ENCODE data around the gene TECPR2. TPM values are rescaled to one million over a fixed set of nuclear protein-coding genes. Genes with fewer than 3 reads are reported as not detected.

TECPR2 gene
- total and polyA plus RNA-seq, 2 of the 13 experiments (the other 11 are each of a cell fraction or from before 2014, with no cell fraction given), result 3.5 to 5.7 TPM

DNA sequence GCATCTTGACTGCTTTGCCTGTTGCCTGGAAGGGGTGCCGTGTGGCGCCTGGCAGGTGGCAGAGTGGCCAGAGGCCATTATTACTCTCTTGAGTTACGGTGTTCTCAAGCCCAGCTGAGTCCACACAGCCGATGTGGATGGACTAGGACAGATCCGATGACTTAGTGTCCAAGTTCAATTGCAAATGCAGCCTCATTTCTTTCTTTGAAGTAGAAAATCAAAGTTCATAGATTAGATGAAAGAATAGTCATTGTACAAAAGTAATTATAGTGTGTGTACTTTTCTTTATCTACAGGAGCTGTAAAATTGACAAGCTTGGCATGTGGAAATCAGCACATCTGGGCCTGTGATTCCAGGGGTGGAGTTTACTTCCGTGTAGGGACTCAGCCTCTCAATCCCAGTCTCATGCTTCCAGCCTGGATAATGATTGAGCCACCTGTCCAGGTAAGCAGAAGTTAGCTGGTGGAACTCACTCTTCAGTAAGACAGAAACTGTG lies 102.2 kb downstream of the TECPR2 start:
- peak; percentile 92 for ATAC-seq
- FAIRE-seq, result peak; percentile 57
- POLR2A ChIA-PET, result interaction anchor here (1.1 kb wide), 2 partner anchors 12 to 17 kb away, joined by 3 read pairs; no protein-coding TSS in a partner anchor
- in situ Hi-C loops (cut with HindIII; ENCODE audit: extremely low pct_ligation_motif_present, low pct_unique_long_range_greater_than_20kb), result no loop called here
- Histone ChIP-seq H3K79me2 (ENCODE audit: insufficient read depth, low read length) (no peaks in the 10 kb centered on the region), H4K20me1 (ENCODE audit: insufficient read depth, low read length) (no peaks in the 10 kb centered on the region), H3K4me3 (replicated peaks in 1 of 3; ENCODE audit: insufficient read depth in 1 of 3, low read depth in 2 of 3, low read length in 3 of 3) (no peak overlapping the region), H3K9me3 (ENCODE audit: low read length) (no peaks in the 10 kb centered on the region), H2AFZ (ENCODE audit: low read length) (no peak overlapping the region), H3K36me3 (replicated peaks in 1 of 2; ENCODE audit: control insufficient read depth in 1 of 2, insufficient read depth in 2 of 2, low read length in 2 of 2) (peaks cover 3 to 5% of the 10 kb centered on the region in 2 experiments; a peak in 2 of 5 replicates), H3K27me3 (ENCODE audit: control insufficient read depth in 1 of 2, insufficient read depth in 2 of 2, low read length in 2 of 2) (no peaks in the 10 kb centered on the region), H3K27ac (ENCODE audit: extremely low read length, insufficient read depth, low read length) (peak overlapping the region; percentile 17), H3K4me2 (ENCODE audit: low read depth, low read length) (0 out of 2 replicates have a peak overlapping the region, but pooled peaks have one; percentile 11), H3K4me1 (ENCODE audit: insufficient read depth, low read length) (peaks cover 22% of the 10 kb centered on the region), H3K9ac (ENCODE audit: insufficient read depth, low read depth, low read length) (no peak overlapping the region)
- intact Hi-C loops (cut with micrococcal nuclease; ENCODE audit: unreplicated experiment), result no loop called here
- WGBS (ENCODE audit: low lambda C conversion rate), result 4% methylated on average over 4 of the region's 6 CpGs
- DNase-seq (ENCODE audit: low spot score), result peak; percentile 78
- no TSS peak for BruUV-seq (replicated peaks)
- CTCF ChIA-PET (ENCODE audit: low intra/inter-chr PET ratio, low total read pairs), result no interaction called here
- TF ChIP-seq KLF9 (CRISPR knock-in tag; IDR thresholded peaks at IDR 0.05; ENCODE audit: low read depth) (no peak), ZNF570 (CRISPR knock-in tag; IDR thresholded peaks at IDR 0.05; ENCODE audit: borderline replicate concordance) (no peak), HDAC2 (CRISPR knock-in tag; IDR thresholded peaks at IDR 0.05) (peak; percentile 21; the same call in 1 of the 2 replicates), NFE2L2 (IDR thresholded peaks at IDR 0.05; ENCODE audit: low read length) (no peak), ZNF350 (CRISPR knock-in tag; IDR thresholded peaks at IDR 0.05; ENCODE audit: borderline replicate concordance, low read depth) (no peak), NBN (conservative IDR thresholded peaks at IDR 0.05) (no peak), BORCS8-MEF2B (CRISPR knock-in tag; IDR thresholded peaks at IDR 0.05) (no peak), FOXC1 (CRISPR knock-in tag; IDR thresholded peaks at IDR 0.05; ENCODE audit: borderline replicate concordance) (no peak), KDM2A (CRISPR knock-in tag; IDR thresholded peaks at IDR 0.05; ENCODE audit: borderline replicate concordance, low read depth) (no peak), SOX13 (IDR thresholded peaks at IDR 0.05) (no peak; the same call in 1 of the 2 replicates), SOX13 (CRISPR knock-in tag; conservative IDR thresholded peaks at IDR 0.05 in 1 of 2, IDR thresholded peaks at IDR 0.05 in 1 of 2) (peak in 1 of 2 experiments; percentile 92; a peak in 2 of 4 replicates), MTF1 (CRISPR knock-in tag; IDR thresholded peaks at IDR 0.05) (no peak), ZNF232 (CRISPR knock-in tag; IDR thresholded peaks at IDR 0.05; ENCODE audit: borderline replicate concordance) (no peak)
- TF ChIP-seq, protein P1, sequence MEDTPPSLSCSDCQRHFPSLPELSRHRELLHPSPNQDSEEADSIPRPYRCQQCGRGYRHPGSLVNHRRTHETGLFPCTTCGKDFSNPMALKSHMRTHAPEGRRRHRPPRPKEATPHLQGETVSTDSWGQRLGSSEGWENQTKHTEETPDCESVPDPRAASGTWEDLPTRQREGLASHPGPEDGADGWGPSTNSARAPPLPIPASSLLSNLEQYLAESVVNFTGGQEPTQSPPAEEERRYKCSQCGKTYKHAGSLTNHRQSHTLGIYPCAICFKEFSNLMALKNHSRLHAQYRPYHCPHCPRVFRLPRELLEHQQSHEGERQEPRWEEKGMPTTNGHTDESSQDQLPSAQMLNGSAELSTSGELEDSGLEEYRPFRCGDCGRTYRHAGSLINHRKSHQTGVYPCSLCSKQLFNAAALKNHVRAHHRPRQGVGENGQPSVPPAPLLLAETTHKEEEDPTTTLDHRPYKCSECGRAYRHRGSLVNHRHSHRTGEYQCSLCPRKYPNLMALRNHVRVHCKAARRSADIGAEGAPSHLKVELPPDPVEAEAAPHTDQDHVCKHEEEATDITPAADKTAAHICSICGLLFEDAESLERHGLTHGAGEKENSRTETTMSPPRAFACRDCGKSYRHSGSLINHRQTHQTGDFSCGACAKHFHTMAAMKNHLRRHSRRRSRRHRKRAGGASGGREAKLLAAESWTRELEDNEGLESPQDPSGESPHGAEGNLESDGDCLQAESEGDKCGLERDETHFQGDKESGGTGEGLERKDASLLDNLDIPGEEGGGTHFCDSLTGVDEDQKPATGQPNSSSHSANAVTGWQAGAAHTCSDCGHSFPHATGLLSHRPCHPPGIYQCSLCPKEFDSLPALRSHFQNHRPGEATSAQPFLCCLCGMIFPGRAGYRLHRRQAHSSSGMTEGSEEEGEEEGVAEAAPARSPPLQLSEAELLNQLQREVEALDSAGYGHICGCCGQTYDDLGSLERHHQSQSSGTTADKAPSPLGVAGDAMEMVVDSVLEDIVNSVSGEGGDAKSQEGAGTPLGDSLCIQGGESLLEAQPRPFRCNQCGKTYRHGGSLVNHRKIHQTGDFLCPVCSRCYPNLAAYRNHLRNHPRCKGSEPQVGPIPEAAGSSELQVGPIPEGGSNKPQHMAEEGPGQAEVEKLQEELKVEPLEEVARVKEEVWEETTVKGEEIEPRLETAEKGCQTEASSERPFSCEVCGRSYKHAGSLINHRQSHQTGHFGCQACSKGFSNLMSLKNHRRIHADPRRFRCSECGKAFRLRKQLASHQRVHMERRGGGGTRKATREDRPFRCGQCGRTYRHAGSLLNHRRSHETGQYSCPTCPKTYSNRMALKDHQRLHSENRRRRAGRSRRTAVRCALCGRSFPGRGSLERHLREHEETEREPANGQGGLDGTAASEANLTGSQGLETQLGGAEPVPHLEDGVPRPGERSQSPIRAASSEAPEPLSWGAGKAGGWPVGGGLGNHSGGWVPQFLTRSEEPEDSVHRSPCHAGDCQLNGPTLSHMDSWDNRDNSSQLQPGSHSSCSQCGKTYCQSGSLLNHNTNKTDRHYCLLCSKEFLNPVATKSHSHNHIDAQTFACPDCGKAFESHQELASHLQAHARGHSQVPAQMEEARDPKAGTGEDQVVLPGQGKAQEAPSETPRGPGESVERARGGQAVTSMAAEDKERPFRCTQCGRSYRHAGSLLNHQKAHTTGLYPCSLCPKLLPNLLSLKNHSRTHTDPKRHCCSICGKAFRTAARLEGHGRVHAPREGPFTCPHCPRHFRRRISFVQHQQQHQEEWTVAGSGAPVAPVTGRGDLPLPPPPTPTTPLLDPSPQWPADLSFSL (CRISPR knock-in tag; IDR thresholded peaks at IDR 0.05), result no peak
- TF ChIP-seq, protein P2, sequence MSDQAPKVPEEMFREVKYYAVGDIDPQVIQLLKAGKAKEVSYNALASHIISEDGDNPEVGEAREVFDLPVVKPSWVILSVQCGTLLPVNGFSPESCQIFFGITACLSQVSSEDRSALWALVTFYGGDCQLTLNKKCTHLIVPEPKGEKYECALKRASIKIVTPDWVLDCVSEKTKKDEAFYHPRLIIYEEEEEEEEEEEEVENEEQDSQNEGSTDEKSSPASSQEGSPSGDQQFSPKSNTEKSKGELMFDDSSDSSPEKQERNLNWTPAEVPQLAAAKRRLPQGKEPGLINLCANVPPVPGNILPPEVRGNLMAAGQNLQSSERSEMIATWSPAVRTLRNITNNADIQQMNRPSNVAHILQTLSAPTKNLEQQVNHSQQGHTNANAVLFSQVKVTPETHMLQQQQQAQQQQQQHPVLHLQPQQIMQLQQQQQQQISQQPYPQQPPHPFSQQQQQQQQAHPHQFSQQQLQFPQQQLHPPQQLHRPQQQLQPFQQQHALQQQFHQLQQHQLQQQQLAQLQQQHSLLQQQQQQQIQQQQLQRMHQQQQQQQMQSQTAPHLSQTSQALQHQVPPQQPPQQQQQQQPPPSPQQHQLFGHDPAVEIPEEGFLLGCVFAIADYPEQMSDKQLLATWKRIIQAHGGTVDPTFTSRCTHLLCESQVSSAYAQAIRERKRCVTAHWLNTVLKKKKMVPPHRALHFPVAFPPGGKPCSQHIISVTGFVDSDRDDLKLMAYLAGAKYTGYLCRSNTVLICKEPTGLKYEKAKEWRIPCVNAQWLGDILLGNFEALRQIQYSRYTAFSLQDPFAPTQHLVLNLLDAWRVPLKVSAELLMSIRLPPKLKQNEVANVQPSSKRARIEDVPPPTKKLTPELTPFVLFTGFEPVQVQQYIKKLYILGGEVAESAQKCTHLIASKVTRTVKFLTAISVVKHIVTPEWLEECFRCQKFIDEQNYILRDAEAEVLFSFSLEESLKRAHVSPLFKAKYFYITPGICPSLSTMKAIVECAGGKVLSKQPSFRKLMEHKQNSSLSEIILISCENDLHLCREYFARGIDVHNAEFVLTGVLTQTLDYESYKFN (CRISPR knock-in tag; conservative IDR thresholded peaks at IDR 0.05), result peak; percentile 73
